SK-MEL-5 (cell line): ENCODE data around the gene RFFL. TPM values are rescaled to one million over a fixed set of nuclear protein-coding genes. Genes with fewer than 3 reads are reported as not detected.

ENCODE experiments used
- DNase-seq: peaks from one replicate; pipeline ENCODE4 v3.0.0-alpha.2; 2016; ENCODE audit warnings: low read depth, low spot score
- in situ Hi-C: cut with HindIII; loops from 2 replicates; pipeline ENCODE4 v1.10.0; 2016; ENCODE audit warnings: low sequenced_read_pairs, high pct_unique_total_duplicates, low pct_unique_long_range_greater_than_20kb
- small RNA-seq, 2 experiments: library from RNA; depleted of rRNA; stranded (forward); fragments of <200 nt; gene quantifications; one replicate each; pipeline ENCODE3, GENCODE V24; 2014
- total RNA-seq: library from RNA; depleted of rRNA; stranded (reverse); fragments of >200 nt; shearing (Covaris generic); gene quantifications from 2 replicates; pipeline ENCODE4 v1.2.3, GENCODE V29; 2014; rRNA removed

RFFL gene
- total RNA-seq, 1 experiment from 2014 or later = 9.7 TPM

- DNase-seq = no peak
- in situ Hi-C loops = no loop called here
Measured at GRCh38 chr17:34958438-34958837, 105.1 kb downstream of the RFFL start.

Small RNAs within 50 kb of the gene (small RNA-seq; reads per million reads assigned to genes)
- gene AC004223.1 (0 reads per million in 2 experiments), gene RNU6-840P (0 reads per million in 2 experiments)

Other genes with a start within 250 kb of the RFFL start
- 0.96 and 1.4 TPM in 2 replicates for gene CCT6B, start 102.2 kb downstream of the RFFL start, total RNA-seq
- 11.4 and 13.2 TPM in 2 replicates for gene ZNF830, start 102.2 kb downstream of the RFFL start, total RNA-seq
- 38.0 and 46.5 TPM in 2 replicates for gene LIG3, start 83.2 kb downstream of the RFFL start, total RNA-seq
- 5.5 and 8.2 TPM in 2 replicates for gene RAD51D, start 56.2 kb upstream of the RFFL start, total RNA-seq
- gene FNDC8, start 57.9 kb upstream of the RFFL start, total RNA-seq = not detected in 2 replicates
- gene NLE1, start 78.6 kb upstream of the RFFL start, total RNA-seq = 27.4 and 33.7 TPM in 2 replicates
- gene UNC45B, start 84.1 kb upstream of the RFFL start, total RNA-seq = not detected in 2 replicates
- gene SLC35G3, start 130.7 kb upstream of the RFFL start, total RNA-seq = not detected in 2 replicates
- 36.7 and 37.0 TPM in 2 replicates for gene SLFN5, start 179.4 kb upstream of the RFFL start, total RNA-seq